ENCODE results near the gene HSPB9.

HSPB9 gene

DNA sequence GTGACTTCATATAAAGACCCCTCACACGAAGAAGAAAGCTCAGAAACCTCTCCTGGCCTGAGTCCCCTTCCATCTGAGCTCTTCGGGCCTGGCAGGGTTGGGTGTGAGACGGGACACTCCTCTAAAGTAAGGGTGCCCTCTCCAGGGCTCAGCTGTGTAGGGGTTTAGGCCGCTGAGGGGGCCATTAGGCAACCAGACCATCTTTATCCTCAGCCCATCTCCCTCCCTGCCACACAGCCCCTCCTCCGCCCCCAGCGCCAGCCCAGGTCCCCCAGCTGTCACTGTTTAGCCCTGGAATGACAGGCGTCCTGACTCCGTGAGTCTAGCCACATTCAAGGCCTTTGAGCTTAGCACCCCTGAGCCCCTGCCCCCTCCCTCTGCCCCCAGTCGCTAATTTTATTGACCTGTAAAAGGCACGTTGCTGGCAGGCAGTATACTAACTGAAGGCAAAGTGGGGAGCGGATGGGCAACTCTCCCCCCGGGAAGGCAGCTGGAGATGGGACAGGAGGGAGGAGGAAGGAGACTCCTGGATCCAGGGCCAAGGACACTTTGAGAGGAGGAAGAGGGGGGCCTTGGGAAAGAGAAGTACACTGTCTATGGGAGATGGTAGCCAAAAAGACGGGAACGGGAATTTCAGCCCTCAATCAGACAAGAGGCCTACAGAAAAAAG is 23.7 kb upstream of the HSPB9 start:
- Histone ChIP-seq H3K27me3 (no peaks in the 10 kb centered on the region), H3K9me3 (no peaks in the 10 kb centered on the region), H3K4me1 (no peaks in the 10 kb centered on the region; the same call in 1 of the 2 replicates), H3K36me3 (no peaks in the 10 kb centered on the region), H3K4me3 (ENCODE audit: low read depth, low read length) (no peak overlapping the region)
- peak; percentile 43 for DNase-seq
- TF ChIP-seq, protein P1, sequence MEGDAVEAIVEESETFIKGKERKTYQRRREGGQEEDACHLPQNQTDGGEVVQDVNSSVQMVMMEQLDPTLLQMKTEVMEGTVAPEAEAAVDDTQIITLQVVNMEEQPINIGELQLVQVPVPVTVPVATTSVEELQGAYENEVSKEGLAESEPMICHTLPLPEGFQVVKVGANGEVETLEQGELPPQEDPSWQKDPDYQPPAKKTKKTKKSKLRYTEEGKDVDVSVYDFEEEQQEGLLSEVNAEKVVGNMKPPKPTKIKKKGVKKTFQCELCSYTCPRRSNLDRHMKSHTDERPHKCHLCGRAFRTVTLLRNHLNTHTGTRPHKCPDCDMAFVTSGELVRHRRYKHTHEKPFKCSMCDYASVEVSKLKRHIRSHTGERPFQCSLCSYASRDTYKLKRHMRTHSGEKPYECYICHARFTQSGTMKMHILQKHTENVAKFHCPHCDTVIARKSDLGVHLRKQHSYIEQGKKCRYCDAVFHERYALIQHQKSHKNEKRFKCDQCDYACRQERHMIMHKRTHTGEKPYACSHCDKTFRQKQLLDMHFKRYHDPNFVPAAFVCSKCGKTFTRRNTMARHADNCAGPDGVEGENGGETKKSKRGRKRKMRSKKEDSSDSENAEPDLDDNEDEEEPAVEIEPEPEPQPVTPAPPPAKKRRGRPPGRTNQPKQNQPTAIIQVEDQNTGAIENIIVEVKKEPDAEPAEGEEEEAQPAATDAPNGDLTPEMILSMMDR (IDR thresholded peaks at IDR 0.05; ENCODE audit: low read depth, low read length), result no peak

DNA sequence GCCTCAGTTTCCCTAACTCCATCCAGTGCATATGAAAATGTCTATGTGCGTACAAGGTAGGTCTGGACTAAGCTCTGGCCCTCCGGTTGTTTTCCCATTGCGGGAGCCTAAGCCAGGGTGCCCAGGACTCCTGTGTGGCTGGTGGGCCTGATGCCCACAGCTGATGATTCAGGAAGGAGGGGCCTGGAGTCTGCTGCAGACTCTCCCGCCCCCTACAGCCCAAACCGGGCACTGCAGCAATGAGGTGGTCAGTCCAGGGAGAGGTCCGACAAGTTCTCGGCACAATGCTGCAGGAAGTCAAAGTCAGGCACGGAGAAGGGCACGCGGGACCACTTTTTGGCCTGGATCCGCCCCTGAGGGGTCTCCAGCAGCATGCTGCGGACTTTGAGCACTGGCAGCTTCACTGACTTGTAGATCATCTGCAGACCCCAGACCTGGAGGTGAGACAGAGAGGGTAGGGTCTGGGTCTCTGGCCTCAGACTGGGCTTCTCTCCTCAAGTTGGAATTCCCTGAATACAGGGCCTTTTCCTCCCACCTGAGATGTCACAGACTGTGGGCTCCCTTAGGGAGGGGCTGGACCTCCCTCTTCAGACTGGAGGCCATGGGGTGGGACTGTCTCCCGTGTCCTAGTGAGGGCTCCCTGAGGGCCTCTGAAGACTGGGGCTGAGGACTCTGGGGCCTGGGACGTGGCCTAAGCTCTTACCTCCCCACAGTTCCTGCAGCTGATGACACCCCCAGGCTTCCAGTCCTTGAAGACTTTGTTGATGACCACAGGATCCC is 20.9 kb upstream of the HSPB9 start:
- TF ChIP-seq, protein P1 (IDR thresholded peaks at IDR 0.05; ENCODE audit: low read depth, low read length), result peak; percentile 98
- H3K36me3 ChIP-seq, result no peaks in the 10 kb centered on the region
- H3K4me1 ChIP-seq, result peaks cover 3% of the 10 kb centered on the region; the same call in 1 of the 2 replicates
- no peaks in the 10 kb centered on the region for H3K9me3 ChIP-seq
- H3K4me3 ChIP-seq (ENCODE audit: low read depth, low read length), result no peak overlapping the region
- peak; percentile 91 for DNase-seq
- no peaks in the 10 kb centered on the region for H3K27me3 ChIP-seq

DNA sequence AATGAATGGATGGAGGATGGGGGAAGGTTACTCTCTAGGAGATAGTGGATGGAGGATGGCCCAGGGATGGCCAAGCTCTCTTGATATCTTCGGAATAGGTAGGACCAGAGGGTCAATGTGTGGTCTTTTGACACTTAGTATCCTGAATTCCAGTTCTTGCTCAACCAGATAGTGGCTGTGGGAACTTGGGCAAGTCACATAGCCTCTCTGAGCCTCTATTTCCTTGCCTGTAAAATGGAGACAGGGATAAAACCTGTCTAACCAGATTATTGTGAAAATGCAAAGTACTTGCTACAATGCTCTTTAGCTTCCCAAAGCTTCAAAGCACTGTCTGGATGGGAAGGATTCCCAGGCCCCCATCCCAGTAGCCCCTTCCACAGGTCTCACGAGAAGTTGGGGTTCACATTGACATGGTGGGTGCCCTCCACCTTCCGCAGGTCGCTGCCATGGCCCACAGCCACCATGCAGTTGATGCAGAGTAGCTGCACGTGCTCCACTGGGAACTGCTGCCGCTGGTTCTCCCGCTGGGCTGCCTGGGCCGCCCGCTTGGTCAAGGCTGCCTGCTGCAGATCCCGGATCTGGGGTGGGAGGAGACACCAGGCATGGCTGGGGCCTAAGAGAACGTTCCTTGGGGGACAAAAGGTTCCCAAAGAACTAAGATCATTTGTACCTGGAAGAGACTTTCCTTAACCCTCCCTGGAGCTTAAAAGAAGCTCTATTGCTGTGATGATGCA is 19.2 kb upstream of the HSPB9 start:
- DNase-seq, result no peak
- H3K4me1 ChIP-seq, result peaks cover 3% of the 10 kb centered on the region; the same call in 1 of the 2 replicates
- TF ChIP-seq, protein P1 (IDR thresholded peaks at IDR 0.05; ENCODE audit: low read depth, low read length), result no peak
- H3K9me3 ChIP-seq, result no peaks in the 10 kb centered on the region
- H3K4me3 ChIP-seq (ENCODE audit: low read depth, low read length), result no peak overlapping the region
- no peaks in the 10 kb centered on the region for H3K27me3 ChIP-seq
- H3K36me3 ChIP-seq, result no peaks in the 10 kb centered on the region

DNA sequence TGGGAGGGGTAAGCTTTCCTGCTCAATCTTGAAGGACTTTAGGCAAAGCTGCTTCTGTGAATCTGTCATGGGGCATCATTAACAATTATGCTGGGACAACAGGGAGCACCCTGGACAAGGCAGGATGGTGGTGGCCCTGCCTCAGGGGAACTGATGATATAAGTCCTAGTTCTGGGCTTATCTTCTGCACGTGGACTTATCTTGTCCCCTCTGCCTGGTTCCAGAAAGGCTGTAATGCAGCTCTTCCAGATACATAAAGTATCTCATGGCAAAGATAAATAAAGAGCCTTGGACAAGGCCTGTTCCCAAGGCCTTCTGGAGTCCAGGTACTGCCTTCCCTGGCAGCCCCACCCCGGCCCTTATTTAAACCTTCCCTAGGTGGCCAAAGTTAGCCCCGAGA is 18.3 kb upstream of the HSPB9 start:
- Histone ChIP-seq H3K9me3 (no peaks in the 10 kb centered on the region), H3K4me1 (peaks cover 3% of the 10 kb centered on the region; the same call in 1 of the 2 replicates), H3K36me3 (no peaks in the 10 kb centered on the region), H3K27me3 (no peaks in the 10 kb centered on the region), H3K4me3 (ENCODE audit: low read depth, low read length) (no peak overlapping the region)
- TF ChIP-seq, protein P1 (IDR thresholded peaks at IDR 0.05; ENCODE audit: low read depth, low read length), result no peak
- no peak for DNase-seq

DNA sequence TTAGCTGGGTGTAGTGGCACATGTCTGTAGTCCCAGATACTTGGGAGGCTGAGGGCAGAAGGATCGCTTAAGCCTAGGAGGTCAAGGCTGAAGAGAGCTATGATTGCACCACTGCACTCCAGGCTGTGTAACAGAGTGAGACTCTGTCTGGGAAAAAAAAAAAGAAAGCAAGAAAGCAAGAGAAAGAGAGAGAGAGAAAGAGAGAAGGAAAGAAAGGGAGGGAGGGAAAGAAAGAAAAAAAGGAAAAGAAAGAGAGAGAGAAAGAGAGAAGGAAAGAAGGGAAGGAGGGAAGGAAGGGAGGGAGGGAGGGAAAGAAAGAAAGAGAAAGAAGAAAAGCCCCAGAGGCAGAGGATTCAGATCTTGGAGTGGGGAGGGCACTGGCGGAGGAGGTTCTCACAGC is 16.6 kb upstream of the HSPB9 start:
- no peaks in the 10 kb centered on the region for H3K36me3 ChIP-seq
- no peak for DNase-seq
- no peaks in the 10 kb centered on the region for H3K9me3 ChIP-seq
- TF ChIP-seq, protein P1 (IDR thresholded peaks at IDR 0.05; ENCODE audit: low read depth, low read length), result no peak
- H3K27me3 ChIP-seq, result no peaks in the 10 kb centered on the region
- H3K4me1 ChIP-seq, result peaks cover 3% of the 10 kb centered on the region; the same call in 1 of the 2 replicates
- no peak overlapping the region for H3K4me3 ChIP-seq (ENCODE audit: low read depth, low read length)

Measured in BE2C (cell line).